C4-2B (cell line): ENCODE data around the gene PXYLP1.

ENCODE experiments used
- H3K27ac ChIP-seq: fragments of 450-650 bp; 2 replicates; pipeline ENCODE4 v1.5.1; 2017
- ZFX ChIP-seq: fragments of 450-650 bp; IDR thresholded peaks from 2 replicates; pipeline ENCODE4 v1.6.1; 2017
- TF ChIP-seq, protein P1 (sequence below): fragments of 450-650 bp; conservative IDR thresholded peaks from 2 replicates; pipeline ENCODE4 v1.5.1; 2017; ENCODE audit warnings: mild to moderate bottlenecking

PXYLP1 gene

GRCh38 chr3:141330718-141331376, 99.2 kb downstream of the PXYLP1 start:
- TF ChIP-seq ZFX, result no peak
- TF ChIP-seq, protein P1, sequence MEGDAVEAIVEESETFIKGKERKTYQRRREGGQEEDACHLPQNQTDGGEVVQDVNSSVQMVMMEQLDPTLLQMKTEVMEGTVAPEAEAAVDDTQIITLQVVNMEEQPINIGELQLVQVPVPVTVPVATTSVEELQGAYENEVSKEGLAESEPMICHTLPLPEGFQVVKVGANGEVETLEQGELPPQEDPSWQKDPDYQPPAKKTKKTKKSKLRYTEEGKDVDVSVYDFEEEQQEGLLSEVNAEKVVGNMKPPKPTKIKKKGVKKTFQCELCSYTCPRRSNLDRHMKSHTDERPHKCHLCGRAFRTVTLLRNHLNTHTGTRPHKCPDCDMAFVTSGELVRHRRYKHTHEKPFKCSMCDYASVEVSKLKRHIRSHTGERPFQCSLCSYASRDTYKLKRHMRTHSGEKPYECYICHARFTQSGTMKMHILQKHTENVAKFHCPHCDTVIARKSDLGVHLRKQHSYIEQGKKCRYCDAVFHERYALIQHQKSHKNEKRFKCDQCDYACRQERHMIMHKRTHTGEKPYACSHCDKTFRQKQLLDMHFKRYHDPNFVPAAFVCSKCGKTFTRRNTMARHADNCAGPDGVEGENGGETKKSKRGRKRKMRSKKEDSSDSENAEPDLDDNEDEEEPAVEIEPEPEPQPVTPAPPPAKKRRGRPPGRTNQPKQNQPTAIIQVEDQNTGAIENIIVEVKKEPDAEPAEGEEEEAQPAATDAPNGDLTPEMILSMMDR, result no peak
- H3K27ac ChIP-seq, result no peak overlapping the region

DNA sequence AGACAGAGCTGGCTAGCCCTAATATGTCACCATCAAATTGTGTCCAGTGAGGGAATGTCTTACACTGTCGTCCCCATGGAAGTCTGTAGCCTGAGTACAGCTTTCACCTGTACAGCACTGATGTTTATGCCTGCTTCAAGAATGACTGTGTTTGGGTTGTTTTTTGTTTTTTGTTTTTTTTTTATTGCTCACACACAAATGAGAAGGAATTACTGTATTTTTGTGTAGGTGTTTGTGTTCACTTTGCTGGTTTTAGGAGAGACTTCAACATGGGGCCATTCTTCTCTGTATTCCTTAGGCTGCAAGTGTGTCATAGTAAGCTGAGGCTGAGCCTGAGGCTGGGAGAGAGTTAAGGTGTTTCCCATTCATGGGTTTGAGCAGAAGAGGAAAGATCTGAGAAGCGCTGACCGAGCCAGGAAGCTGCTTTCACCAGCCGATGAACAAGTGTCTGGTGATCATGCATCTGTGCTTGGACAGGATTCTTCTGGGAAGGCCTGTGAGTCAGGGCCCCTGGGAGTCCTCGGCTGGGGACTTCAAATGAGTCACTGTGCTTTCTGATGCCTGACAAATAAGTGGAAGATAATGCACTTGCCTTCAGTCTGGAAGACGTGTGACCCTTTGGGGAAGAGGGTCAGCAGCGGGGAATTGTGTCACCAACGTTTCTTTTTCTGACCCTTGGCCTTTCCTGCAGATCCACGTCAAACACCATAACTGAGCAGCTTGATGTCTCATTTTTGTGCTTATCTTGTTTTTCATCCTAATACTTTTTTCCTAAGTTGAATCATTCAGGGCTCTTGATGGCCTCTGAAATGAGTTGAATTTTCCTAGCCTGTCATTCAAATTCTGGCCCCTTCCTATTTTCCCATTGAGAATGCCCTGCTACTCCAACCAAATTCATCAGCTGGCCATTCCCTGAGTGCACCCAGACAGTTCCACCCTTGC, 100.0 kb downstream of the PXYLP1 start:
- no peak for TF ChIP-seq ZFX
- TF ChIP-seq, protein P1, result no peak
- no peak overlapping the region for H3K27ac ChIP-seq

DNA sequence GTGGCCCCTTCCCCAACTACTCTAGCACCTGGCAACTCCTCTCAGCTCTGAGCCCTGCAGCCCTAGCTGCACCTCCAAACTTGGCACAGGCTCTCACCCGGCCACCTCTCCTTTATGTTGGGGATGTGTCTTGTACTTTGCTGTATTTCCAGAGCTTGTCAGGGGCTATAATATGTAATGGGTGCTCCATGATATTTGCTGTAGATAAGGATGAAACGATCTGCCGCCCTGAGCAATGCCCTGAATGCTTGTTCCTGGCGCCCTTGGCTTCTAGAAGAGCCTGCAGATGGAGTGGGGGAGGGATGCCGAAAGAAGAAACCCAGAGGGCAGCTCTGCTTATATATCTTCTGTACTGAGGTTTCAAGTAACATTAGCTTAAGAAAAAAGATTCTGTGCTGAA, 100.8 kb downstream of the PXYLP1 start:
- H3K27ac ChIP-seq, result no peak overlapping the region

GRCh38 chr3:141333836-141334626, 102.4 kb downstream of the PXYLP1 start:
- TF ChIP-seq ZFX, result no peak
- TF ChIP-seq, protein P1, result no peak
- no peak overlapping the region for H3K27ac ChIP-seq

More for the DNA sequence above, 100.8 kb downstream of the PXYLP1 start:
- TF ChIP-seq, protein P1, result no peak
- TF ChIP-seq ZFX, result no peak

- no peak for TF ChIP-seq ZFX
- TF ChIP-seq, protein P1, result no peak
- no peak overlapping the region for H3K27ac ChIP-seq
Measured at GRCh38 chr3:141334627-141335250, 103.1 kb downstream of the PXYLP1 start.

DNA sequence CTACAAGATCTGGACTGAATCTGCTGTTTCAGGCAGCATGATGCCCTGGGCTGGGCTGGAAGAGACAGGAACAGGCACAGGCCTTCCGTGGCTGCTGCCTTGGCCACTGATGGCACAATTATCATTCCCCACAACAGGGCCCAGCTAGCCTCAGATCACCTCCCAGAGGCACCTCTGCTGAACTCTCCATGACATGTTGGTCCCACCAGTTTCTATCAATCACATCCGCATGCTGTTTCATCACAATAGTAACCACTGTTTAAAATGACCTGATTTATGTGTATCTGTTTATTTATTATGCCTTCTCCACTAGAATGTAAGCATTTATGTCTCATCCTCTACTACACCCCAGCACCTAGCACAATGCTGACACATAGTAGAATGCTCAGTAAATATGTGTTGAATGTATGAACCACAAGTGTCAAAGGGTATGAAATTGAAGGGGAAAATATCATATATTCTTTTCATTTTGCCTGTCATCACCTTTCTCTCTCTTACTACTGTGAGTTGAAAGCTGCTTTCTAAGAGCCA, 104.0 kb downstream of the PXYLP1 start:
- TF ChIP-seq, protein P1, result no peak
- no peak for TF ChIP-seq ZFX
- H3K27ac ChIP-seq, result no peak overlapping the region
